ENCODE data around the gene TRAPPC14.
"Not testable (repeated sequence)": the region's sequence is repeated elsewhere in the genome, so short reads cannot be mapped to it uniquely, and the experiment has no call there.

The TRAPPC14 gene, protein sequence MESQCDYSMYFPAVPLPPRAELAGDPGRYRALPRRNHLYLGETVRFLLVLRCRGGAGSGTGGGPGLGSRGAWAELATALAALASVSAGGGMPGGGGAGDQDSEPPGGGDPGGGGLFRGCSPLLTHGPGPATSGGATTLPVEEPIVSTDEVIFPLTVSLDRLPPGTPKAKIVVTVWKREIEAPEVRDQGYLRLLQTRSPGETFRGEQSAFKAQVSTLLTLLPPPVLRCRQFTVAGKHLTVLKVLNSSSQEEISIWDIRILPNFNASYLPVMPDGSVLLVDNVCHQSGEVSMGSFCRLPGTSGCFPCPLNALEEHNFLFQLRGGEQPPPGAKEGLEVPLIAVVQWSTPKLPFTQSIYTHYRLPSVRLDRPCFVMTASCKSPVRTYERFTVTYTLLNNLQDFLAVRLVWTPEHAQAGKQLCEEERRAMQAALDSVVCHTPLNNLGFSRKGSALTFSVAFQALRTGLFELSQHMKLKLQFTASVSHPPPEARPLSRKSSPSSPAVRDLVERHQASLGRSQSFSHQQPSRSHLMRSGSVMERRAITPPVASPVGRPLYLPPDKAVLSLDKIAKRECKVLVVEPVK

DNA sequence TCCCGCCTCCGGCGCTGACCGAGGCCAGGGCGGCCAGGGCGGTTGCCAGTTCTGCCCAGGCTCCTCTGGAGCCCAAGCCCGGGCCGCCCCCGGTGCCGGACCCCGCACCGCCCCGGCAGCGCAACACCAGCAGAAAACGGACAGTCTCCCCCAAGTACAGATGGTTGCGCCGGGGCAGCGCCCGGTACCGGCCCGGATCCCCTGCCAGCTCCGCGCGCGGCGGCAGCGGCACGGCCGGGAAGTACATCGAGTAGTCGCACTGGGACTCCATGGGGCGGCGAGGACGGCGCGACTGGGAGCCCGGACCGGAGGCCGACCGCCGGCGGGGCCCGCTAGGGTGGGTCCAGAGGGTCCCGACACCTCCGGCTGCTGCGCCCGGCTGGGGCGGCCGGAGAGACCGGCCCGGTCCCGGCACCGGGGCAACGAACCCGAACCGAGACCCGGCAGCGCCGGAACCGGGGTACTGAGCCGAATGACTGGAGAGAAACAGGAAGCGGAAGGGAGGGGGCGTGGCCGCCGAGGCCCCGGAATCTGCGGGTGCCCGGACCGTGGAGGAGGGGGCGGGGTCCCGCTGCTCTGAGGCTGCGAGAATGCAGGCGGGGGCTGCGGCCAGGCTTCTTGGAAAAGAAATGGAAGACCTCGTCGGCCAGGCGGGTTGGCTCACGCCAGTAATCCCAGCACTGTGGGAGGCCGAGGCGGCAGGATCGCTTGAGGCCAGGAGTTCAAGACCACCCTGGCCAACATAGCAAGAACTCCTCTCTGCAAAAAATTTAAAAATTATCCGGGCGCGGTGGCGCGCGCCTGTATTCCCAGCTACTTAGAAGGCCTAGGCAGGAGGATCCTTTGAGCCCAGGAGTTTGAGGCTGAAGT lies at the start of gene TRAPPC14:
TRAPPC14 (minus strand) TSS at position 495 of the 870 bp plus-strand sequence; CDS start at position 271, 224 bp downstream.
- DNase-seq = peak; percentile 48 to 77

- no peak for DNase-seq
These were observed 45.9 kb upstream of the TRAPPC14 start for GRCh38 chr7:100204454-100204853.

GRCh38 chr7:100200693-100201092 lies 42.2 kb upstream of the TRAPPC14 start:
- DNase-seq = no peak

- no peak for DNase-seq
These were observed 39.7 kb upstream of the TRAPPC14 start for GRCh38 chr7:100198266-100198665.

DNA sequence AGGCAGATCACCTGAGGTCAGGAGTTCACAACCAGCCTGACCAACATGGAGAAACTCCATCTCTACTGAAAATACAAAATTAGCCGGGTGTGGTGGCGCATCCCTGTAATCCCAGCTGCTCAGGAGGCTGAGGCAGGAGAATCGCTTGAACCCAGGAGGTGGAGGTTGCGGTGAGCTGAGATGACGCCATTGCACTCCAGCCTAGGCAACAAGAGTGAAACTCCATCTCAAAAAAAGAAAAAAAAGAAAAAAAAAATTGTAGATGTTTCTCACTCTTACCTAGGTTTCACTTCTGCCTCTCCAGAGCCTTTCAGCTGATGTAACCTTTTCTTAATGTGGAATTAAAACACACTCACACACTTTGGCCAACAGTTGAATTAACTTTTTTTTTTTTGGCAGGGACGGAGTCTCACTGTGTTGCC lies 37.4 kb upstream of the TRAPPC14 start:
- DNase-seq = not testable (repeated sequence)

DNA sequence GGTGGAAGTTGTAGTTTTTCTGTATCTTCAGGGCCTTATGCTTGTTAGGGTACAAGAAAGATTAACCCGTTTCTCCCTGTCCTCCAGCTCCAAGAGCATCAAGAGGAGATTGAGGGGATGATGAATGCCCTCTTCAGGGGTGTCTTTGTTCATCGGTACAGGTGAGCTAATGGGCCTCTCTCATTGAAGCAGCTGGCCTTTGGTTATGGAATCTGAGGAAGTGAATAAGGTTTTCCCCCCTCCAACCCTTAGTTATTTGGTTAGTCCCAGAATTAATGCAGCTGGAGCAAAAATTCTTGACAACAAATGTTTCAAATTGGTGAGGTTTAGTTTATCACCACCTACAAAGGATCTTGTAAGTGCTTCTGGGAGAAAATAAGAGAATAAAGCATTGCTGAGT lies 36.7 kb upstream of the TRAPPC14 start:
- no peak for DNase-seq

DNA sequence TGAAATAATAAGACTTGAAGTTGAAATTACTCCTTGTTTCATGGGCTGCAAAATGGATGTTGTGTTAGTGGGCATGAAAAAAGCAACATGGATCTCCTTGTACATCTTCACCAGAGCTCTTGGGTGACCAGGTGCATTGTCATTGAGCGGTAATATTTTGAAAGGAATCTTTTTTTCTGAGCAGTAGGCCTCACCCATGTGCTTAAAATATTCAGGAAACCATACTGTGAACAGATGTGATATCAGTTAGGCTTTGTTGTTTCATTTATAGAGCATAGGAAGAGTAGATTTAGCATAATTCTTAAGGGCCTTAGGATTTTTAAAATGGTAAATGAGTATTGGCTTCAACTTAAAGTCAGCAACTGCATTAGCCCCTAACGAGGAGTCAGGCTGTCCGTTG lies 34.4 kb upstream of the TRAPPC14 start:
- DNase-seq = no peak

DNA sequence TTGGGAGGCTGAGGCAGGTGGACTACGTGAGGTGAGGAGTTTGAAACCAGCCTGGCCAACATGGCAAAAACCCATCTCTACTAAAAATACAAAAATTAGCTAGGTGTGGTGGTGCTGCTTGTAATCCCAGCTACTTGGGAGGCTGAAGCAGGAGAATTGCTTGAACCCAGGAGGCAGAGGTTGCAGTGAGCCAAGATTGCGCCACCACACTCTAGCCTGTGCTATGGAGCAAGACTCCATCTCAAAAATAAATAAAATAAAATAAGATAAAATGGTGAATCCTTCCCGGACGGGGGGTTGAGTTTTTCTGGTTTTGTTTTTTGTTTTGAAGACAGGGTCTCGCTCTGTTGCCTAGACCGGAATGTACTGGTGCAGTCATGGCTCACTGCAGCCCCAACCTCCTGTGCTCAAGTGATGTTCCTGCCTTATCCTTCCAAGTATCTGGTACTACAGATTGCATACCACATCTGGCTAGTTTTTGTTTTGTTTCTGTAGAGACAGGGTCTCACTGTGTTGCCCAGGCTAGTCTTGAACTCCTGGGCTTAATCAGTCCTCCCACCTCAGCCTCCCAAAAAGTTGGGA lies 33.8 kb upstream of the TRAPPC14 start:
- not testable (repeated sequence) for DNase-seq

- DNase-seq = no peak
These were observed 33.3 kb upstream of the TRAPPC14 start for GRCh38 chr7:100191775-100192174.

GRCh38 chr7:100190048-100190711 lies 31.7 kb upstream of the TRAPPC14 start:
- peak in 1 of 2 experiments; percentile 3 for DNase-seq

- no peak for DNase-seq
These were observed 30.5 kb upstream of the TRAPPC14 start for GRCh38 chr7:100189061-100189460.

DNA sequence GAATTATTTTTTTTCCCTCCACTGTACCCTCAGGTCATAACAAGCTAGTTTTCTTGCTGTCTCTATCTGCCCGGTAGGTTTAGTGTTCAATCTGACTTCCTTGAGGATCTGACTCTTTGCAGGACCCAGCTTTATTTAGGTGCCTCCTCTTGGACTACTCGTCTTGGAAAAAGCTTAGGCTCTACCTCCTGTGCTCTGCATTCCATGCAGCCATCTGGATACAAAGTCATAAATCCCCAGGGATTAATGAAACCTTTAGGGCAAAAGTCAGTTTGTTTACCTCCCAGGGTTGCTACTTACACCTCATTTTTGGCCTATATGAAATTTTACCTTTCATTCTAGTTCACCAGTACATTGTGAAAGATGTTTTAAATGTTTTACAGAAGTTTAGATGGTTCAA lies 27.2 kb upstream of the TRAPPC14 start:
- DNase-seq = no peak

DNA sequence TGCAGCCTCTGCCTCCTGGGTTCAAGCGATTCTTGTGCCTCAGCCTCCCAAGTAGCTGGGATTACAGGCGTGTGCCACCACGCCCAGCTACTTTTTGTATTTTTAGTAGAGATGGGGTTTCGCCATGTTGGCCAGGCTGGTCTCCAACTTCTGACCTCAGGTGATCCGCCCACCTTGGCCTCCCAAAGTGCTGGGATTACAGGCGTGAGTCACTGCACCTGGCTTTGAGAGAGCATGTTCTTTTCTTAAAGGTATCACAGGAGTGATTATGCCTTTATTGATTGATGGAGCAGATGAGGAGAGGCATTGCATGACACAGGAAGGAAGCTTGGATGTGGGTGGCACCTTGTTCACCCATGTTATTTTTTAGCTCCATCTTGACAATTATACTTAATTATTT lies 24.6 kb upstream of the TRAPPC14 start:
- not testable (repeated sequence) for DNase-seq

DNA sequence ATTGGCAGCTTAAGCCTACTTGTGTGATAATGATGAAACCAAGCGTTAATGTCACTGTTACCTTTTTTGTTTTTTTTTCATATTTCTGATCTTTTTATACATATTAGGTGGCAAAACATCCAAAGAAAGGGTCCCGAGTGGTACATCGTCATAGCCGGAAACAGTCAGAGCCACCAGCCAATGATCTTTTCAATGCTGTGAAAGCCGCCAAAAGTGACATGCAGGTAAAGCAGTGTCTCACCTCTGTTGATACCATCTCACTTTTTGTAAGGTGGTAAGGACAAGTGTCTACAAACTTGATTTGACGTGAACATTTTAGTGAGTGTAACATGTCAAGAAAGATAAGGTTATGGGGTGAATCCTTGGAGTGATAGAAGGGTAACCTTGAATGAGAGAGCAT lies 24.1 kb upstream of the TRAPPC14 start:
- DNase-seq = not testable (repeated sequence)

DNA sequence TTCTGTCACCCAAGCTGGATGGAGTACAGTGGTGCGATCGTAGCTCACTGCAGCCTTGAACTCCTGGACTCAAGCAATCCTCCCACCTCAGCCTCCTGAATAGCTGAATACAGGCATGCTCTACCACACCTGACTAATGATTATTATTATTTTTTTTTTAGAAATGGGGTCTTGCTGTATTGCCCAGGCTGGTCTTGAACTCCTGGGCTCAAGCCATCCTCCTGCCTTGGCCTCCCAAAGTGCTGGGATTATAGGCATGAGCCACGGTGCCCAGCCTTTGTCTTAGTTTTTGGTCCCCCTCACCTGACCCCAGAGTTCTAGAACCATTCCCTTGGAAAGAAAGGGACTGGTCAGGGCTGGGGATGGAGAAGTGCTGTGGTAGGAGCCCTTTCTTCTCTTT lies 21.6 kb upstream of the TRAPPC14 start:
- not testable (repeated sequence) for DNase-seq

- peak; percentile 84 to 95 for DNase-seq
These were observed 18.8 kb upstream of the TRAPPC14 start, which contains the start of the genes GPC2 and STAG3 for GRCh38 chr7:100177045-100178001. GPC2 (minus strand) TSS chr7:100177381; CDS start chr7:100177199, 182 bp downstream. STAG3 (plus strand) TSS chr7:100177918; CDS start chr7:100180557, 2,639 bp downstream.

GRCh38 chr7:100176096-100177044 lies 17.8 kb upstream of the TRAPPC14 start:
- no peak for DNase-seq

- no peak for DNase-seq
These were observed 16.9 kb upstream of the TRAPPC14 start for GRCh38 chr7:100175296-100175935.

DNA sequence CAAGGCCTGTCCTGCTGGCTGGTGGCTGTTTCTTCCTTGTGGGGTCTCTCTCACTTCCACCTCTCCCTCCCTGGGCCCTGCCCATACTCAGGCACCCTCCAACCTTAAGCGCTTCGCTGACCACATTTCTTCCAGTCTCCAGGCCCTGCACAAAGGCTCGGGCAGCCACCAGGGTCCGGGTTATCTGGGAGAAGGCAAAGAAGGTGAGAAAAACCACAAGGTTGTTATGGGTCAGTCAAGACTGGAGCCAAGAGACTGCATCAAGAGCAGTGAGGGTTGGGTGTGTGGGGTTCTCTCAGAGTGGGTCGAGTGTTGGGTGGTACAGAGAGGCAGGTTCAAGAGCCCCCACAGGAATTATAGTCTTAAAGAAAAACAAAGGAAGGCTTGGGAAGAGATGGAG lies 16.1 kb upstream of the TRAPPC14 start:
- no peak for DNase-seq
